HG02798 (cell line): ENCODE results near the gene NEK7.
A peak's percentile ranks its signal among the peaks of the same experiment; 100 is the strongest.

Source experiments
- ATAC-seq: cut with Tn5 transposase; IDR thresholded peaks from one replicate; pipeline ENCODE4 v1.9.1; 2021; ENCODE audit warnings: mild to moderate bottlenecking; ENCODE audit not compliant: unreplicated experiment, poor library complexity

The NEK7 gene

DNA sequence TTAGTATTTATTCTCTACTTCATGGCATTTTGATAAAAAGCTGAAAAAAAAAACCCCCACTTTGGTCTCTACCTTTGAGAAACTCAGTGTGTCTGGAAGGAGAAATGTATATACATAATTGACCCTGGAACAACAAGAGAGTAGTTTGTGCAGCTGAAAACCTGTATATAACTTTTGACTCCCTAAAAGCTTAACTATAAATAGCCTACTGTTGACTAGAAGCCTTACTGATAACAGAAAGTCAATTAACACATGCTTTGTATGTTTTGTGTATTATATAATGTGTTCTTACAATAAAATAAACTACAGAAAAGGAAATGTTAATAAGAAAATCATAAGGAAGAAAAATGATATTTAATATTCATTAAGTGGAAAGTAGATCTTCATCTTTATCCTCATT lies 88.0 kb downstream of the NEK7 start:
- ATAC-seq = no peak

DNA sequence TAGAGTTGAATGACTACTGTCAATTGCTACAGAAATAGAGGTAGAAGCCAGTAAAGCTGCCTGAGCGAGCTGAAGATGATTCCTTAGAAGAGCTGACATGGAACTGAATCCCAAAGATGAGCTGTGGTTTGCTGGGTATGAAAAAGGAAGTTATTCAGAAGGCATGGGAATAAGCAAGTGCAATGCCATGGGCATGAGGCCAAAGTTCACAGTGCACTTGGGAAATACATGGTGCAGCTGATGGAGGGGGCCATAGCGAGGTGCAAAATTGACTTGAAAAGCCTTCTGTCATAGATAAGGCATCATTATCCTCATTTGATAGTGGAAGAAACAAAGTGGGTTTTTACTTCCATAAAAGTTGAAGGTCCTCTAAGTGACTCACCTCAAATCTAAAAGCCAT lies 88.6 kb downstream of the NEK7 start:
- no peak for ATAC-seq

DNA sequence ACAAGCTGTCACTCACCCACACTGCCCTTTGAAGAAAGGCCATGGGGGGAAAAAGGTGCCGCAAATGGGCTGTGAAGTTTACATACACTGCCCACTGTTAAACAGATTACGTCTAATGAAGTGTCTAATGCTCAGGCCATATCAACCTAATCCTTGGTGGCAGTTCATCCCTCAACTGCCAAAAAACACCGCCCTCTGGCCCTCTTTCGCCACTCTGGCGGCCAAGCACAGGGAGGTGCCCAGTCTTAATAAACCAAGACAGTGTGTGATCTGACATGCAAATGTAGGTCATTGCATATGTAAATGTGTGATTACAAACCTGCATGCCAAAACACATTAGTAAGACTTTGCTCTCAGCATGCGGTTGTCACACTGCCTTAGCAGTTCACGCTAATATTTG lies 89.5 kb downstream of the NEK7 start:
- ATAC-seq = no peak

DNA sequence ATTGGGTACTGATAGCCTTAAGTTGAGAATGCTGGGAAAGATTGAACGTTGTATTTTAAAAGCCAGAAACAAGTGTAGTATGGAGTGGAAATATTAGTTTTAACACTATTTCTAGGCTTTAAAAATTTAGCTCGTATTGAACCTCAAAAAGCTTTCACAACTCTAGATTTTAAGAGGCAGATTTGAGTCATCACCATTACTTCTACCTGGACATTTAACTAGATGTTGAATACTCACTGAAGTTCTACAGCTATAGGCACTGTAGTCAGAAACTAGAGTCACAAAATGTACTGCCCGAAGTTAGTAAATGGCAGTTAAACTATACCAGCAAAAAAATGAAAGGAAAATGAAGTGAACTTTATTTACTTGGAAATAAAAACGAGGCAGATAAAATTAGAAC lies 96.5 kb downstream of the NEK7 start:
- ATAC-seq = peak; percentile 76

DNA sequence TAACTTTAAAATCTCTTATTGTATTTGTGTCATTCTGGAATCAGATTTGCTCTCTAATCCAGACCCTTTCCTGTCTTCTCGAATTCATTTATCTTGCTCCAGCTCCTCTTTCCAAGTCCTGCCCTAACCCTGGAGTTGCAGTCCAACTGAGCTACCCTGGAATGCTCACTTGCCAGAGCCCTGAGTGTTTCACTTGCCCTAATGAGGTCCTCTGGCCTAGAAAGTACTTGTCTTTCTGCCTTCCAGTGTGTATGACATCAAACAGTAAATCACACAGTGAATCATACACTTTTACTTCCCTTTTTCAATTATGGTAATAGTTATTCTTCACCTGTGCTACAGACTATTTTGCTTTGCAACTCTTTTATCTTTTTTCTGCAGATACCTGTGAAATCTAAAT lies 96.9 kb downstream of the NEK7 start:
- peak; percentile 98 for ATAC-seq

DNA sequence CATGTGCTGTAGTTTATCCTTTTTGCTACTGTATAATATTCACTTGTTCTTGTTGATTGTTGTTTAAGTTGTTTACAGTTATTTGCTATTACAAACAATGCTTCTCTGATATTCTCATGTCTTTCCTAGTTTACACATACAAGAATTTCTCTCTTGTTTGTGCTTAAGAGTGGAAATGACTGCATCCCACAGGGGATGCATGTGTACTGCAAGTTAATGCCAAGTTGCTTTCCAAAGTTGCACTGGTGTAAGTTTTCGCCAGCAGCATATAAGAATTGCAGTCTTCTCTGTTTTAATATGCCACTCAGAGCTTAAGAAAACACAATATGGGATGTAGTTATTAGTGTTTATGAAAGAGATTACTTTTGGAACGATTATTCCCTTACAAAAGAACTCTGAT lies 97.7 kb downstream of the NEK7 start:
- no peak for ATAC-seq

DNA sequence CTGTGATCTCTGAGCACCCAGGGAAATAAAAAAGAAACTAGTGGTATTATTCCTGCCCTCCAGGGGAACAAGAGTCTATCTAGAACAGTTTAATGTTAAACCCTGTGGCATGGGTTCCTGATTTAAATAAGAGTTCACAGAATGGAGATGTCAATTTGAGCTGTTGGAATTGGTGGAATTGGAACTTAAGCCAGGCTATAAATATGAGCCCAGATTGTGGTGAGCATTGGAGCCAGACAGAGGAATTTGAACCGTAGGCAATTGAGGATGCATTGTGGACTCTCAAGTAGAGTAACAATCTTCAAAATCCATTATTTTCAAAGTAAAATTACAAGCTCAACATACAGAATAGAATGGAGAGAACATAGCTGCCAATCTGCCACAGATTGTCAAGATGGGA lies 98.2 kb downstream of the NEK7 start:
- ATAC-seq = no peak

- no peak for ATAC-seq
These were observed 99.0 kb downstream of the NEK7 start for GRCh38 chr1:198255784-198256183.

- ATAC-seq = peak; percentile 50
These were observed 101.7 kb downstream of the NEK7 start for GRCh38 chr1:198258491-198258890.

DNA sequence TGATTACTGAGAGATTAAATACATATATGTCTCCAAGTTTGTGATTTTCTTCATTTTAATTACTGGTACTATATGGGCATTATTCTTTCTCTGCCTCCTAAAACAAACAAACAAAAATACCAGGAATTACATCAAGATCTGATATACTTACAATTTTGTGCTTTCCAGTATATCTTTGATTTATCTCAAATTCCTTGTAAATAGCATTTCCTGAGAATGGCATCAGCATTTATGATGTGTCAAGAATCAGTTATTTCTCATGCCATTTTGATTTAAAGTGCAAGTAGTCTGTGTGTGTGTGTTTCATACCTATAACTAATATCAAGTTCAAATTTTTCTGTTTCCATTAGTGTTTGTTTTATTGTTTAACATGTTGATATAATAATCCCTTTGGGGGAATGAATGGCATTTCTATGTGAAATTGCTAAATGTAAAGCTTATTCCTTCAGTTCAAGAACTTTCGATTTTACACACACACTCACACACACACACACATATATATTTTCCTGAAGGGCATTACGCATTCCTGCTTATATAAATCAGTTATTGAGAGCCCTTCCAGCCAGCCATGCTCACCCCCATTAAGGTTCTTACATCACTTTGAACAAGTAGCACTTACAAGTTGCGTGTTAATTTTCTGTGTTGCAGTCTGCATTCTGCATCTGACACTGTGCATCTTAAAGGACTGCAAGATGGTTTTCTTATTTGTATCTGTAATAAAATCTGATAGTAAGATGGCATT lies 102.7 kb downstream of the NEK7 start:
- ATAC-seq = no peak

- no peak for ATAC-seq
These were observed 105.1 kb downstream of the NEK7 start for GRCh38 chr1:198261886-198262285.

- no peak for ATAC-seq
These were observed 106.4 kb downstream of the NEK7 start for GRCh38 chr1:198263186-198263585.

DNA sequence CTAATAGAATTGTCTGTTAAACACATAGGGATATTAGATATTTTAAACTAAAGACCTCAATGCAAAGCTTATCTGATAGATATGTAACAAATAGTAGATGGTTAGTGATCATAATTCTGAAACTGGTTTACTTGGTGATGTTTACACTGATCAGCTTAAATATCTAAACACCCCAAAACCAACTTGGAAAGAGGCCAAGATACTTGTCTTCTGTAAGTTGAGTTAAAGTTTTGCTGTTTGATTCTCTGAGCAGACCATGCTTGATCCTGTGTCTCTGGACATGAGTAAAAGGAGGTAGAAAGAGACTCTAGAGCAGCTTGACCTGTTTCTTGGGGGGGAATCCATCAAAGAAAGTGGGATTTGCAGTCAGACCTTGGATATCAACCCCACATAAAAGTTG lies 107.5 kb downstream of the NEK7 start:
- ATAC-seq = no peak

- ATAC-seq = no peak
These were observed 108.4 kb downstream of the NEK7 start for GRCh38 chr1:198265073-198265661.

- ATAC-seq = no peak
These were observed 110.3 kb downstream of the NEK7 start for GRCh38 chr1:198267056-198267455.

DNA sequence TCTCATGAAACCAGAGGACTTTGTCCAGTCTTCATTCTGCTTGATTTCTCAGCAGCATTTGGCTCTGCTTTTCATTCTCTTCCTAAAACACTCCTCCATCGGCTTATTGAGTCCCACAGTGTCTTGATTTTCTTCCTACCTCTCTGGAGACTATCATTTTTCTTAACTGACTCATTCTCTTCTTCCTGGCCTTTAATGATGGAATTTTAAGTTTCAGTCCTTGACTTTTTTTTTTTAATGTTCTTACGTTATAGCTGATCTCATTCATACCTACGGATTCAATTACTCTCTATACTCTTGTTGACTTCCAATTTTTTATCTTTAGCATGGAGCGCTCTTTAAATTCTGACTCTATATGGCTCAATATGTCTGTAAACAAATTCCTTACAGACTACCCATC lies 111.1 kb downstream of the NEK7 start:
- no peak for ATAC-seq

GRCh38 chr1:198268784-198269645 lies 112.2 kb downstream of the NEK7 start:
- no peak for ATAC-seq

DNA sequence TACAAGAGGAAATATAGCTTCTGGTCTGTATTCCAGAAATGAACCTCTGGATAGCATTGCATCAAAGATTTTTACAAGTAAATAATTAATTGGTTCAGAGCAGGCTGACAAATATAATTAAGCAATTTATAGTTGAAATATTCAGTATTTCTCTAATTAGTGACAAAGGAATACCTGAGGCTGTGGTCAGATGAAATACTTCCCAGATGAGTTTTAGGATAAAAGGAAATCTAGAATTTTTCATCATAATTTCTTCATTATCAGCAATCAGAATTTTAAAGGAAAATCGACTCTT lies 112.8 kb downstream of the NEK7 start:
- ATAC-seq = no peak

DNA sequence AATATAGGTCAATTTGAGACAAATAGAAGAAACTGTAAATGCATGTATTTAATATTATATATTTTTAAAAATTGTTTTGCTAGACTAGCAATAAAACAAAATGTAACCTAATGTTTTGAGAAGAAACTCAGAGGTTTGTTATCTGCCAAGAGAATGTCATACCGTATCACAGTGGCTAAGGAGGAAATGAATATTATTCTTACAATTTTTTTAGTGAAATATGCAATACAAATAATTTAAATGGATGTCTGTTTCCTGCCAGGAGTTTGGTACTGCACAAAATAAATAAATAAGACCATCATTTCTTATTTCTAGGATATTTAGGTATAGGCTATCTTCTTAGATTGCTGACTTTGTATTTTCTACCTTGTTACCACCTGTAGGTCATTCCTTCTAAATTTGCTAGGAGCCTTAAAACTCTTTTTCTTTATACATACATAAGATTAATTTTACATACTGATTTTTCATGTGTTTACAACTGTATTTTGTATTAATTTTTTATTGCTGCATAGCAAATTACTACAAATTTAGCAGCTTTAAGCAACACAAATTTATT lies 113.6 kb downstream of the NEK7 start:
- ATAC-seq = no peak

- ATAC-seq = no peak
These were observed 114.7 kb downstream of the NEK7 start for GRCh38 chr1:198271467-198271866.

DNA sequence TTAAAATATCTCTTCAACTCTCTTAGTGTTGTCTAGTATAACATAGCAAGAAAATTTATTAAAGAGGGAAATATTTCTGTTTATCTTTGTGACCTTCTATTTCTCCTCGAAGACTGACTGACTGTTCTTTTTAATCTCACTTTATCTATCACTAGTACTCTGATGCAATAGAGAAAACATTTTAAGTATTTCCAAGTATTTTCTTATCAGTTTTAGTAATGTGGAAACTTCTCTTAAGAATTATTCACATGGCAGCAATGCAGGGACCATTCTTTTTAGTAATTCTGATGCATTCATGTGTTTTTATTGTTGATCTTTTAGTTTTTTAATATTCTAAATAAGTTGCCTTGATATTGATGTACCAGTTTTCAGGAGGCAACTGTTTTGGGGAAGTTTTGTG lies 115.7 kb downstream of the NEK7 start:
- ATAC-seq = no peak
